ENCODE measurements around the gene IWS1.

DNA sequence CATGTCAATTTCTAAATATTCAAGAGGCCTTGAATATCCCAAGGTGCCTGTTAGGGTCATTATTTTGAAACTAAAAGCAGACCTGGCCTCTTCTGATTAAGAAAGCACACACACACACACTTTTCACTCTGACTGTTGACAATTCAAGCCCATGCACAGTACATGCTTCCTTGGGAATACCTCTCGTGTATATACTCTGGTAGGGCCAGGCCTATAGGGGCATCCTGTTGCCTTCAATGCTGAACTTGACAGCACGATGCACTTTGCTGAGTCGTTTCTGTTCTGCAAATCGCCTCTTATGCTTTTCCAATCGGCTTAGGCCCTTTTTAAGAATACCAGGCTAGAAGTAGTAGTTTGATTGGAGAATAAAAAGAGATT lies 40.6 kb downstream of the IWS1 start:
- TF ChIP-seq CAMTA2 (CRISPR knock-in tag; conservative IDR thresholded peaks at IDR 0.05) (no peak), SAP30 (IDR thresholded peaks at IDR 0.05; ENCODE audit: borderline replicate concordance, insufficient read depth, low read depth, low read length, poor library complexity, severe bottlenecking) (no peak), CBFA2T2 (conservative IDR thresholded peaks at IDR 0.05) (no peak)
- TF ChIP-seq, protein P1, sequence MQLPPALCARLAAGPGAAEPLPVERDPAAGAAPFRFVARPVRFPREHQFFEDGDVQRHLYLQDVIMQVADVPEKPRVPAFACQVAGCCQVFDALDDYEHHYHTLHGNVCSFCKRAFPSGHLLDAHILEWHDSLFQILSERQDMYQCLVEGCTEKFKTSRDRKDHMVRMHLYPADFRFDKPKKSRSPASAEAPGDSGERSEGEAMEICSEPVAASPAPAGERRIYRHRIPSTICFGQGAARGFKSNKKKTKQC (CRISPR knock-in tag; IDR thresholded peaks at IDR 0.05) = no peak
- TF ChIP-seq, protein P2, sequence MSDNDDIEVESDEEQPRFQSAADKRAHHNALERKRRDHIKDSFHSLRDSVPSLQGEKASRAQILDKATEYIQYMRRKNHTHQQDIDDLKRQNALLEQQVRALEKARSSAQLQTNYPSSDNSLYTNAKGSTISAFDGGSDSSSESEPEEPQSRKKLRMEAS (CRISPR knock-in tag; IDR thresholded peaks at IDR 0.05) = no peak
- TF ChIP-seq, protein P3, sequence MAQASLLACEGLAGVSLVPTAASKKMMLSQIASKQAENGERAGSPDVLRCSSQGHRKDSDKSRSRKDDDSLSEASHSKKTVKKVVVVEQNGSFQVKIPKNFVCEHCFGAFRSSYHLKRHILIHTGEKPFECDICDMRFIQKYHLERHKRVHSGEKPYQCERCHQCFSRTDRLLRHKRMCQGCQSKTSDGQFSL (CRISPR knock-in tag; IDR thresholded peaks at IDR 0.05) = no peak
- TF ChIP-seq, protein P3 (tag; IDR thresholded peaks at IDR 0.05) = no peak
